BLaER1 (cell line): ENCODE measurements around the gene LGR4.
"Not testable (repeated sequence)": the region's sequence is repeated elsewhere in the genome, so short reads cannot be mapped to it uniquely, and the experiment has no call there.

Experiments used
- H3K27ac ChIP-seq: shearing (Covaris generic); formaldehyde crosslinking; 2 replicates; pipeline ENCODE4 v1.8.1; 2022
- H3K27me3 ChIP-seq: shearing (Covaris generic); formaldehyde crosslinking; 2 replicates; pipeline ENCODE4 v1.8.1; 2022
- H3K36me3 ChIP-seq: shearing (Covaris generic); formaldehyde crosslinking; 2 replicates; pipeline ENCODE4 v1.8.1; 2022
- H3K4me1 ChIP-seq: shearing (Covaris generic); formaldehyde crosslinking; 2 replicates; pipeline ENCODE4 v1.8.1; 2022
- H3K4me2 ChIP-seq: shearing (Covaris generic); formaldehyde crosslinking; 2 replicates; pipeline ENCODE4 v1.8.1; 2022
- H3K4me3 ChIP-seq: shearing (Covaris generic); formaldehyde crosslinking; 2 replicates; pipeline ENCODE4 v1.8.1; 2022
- H3K9ac ChIP-seq: shearing (Covaris generic); formaldehyde crosslinking; 2 replicates; pipeline ENCODE4 v1.8.1; 2022
- H3K9me3 ChIP-seq: shearing (Covaris generic); formaldehyde crosslinking; 2 replicates; pipeline ENCODE4 v1.8.1; 2022
- H4K20me1 ChIP-seq: shearing (Covaris generic); formaldehyde crosslinking; 2 replicates; pipeline ENCODE4 v1.8.1; 2022
- Cebpa-rat ChIP-seq: shearing (Covaris generic); IDR thresholded peaks from 2 replicates; pipeline ENCODE4 v1.8.1; 2022

Gene LGR4

DNA sequence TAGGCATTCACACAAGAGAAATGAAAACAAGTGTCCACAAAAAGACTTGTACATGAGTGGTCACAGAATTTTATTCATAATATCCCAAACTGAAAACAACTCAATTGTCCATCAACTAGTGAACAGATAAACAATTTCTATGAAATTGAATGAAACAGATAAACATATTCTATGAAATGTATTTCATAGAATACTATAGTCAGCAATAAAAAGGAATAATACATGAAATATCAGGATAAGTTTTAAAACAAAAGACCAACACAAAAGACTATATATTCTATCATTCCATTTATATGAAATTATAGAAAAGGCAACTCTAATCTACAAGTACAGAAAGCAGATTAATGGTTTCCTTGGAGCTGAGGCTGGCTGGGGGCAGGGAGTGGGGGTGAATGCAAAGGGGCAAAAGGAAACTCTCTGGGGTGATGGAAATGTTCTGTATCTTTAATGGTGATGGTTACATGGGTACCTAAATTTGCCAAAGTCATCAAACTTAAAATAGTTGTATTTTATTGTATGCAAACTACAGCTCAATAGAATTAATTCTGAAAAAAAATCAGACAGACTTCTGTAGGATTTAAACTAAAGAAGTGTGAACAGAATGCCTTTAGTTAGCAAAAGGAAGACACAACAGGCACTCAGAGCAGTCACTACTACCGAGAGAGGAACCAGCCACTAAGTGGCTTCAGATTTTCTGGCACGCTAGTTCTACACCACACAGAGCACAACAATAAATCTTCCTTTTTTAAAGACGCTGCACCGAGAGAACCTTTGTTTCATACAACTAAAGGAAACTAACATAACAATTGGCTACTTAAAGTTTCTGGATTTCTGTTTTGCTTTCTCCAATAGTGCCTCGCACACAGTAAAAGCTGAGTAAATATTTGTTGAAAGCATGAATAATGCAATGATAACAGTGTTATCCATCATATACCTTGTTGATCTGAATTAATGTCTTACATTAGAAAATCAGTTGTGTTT is 124.9 kb downstream of the LGR4 start:
- H3K4me3 ChIP-seq = no peak overlapping the region
- H3K4me2 ChIP-seq = no peak overlapping the region
- H3K36me3 ChIP-seq = peaks cover 15% of the 10 kb centered on the region
- H3K9ac ChIP-seq = no peak overlapping the region
- no peaks in the 10 kb centered on the region for H3K27me3 ChIP-seq
- TF ChIP-seq Cebpa-rat = no peak
- no peak overlapping the region for H3K27ac ChIP-seq
- H3K9me3 ChIP-seq = no peaks in the 10 kb centered on the region
- no peaks in the 10 kb centered on the region for H3K4me1 ChIP-seq
- H4K20me1 ChIP-seq = no peaks in the 10 kb centered on the region

DNA sequence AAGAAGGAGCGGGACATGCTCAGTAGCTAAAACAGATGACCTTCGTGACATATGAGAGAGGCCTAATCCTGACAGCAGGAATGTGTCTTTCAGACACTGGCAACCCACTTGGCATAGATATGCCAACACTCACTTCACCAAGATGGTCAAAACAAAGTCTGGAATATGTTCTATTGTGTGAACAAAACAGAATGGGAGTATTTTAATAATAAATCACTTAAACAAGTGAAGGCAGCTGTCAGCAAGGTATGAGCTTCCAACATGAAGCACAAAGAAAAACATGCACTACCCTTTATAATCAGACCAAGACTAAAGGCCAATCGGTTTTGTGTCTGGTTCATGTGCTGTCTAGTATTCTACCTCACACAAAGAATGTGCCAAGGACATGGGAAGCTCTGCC is 132.6 kb downstream of the LGR4 start:
- H3K27ac ChIP-seq = no peak overlapping the region
- H3K9me3 ChIP-seq = no peaks in the 10 kb centered on the region
- H4K20me1 ChIP-seq = no peaks in the 10 kb centered on the region
- no peak overlapping the region for H3K4me3 ChIP-seq
- H3K4me2 ChIP-seq = no peak overlapping the region
- H3K36me3 ChIP-seq = peaks cover 18% of the 10 kb centered on the region
- no peak overlapping the region for H3K9ac ChIP-seq
- H3K27me3 ChIP-seq = no peaks in the 10 kb centered on the region
- no peak for TF ChIP-seq Cebpa-rat
- H3K4me1 ChIP-seq = no peaks in the 10 kb centered on the region

- not testable (repeated sequence) for H4K20me1 ChIP-seq, H3K9me3 ChIP-seq, H3K27ac ChIP-seq, H3K4me1 ChIP-seq, H3K4me2 ChIP-seq, H3K9ac ChIP-seq, H3K4me3 ChIP-seq, H3K27me3 ChIP-seq
- H3K36me3 ChIP-seq = peaks cover 18% of the 10 kb centered on the region
Observed at GRCh38 chr11:27334764-27335163, 137.8 kb downstream of the LGR4 start.

DNA sequence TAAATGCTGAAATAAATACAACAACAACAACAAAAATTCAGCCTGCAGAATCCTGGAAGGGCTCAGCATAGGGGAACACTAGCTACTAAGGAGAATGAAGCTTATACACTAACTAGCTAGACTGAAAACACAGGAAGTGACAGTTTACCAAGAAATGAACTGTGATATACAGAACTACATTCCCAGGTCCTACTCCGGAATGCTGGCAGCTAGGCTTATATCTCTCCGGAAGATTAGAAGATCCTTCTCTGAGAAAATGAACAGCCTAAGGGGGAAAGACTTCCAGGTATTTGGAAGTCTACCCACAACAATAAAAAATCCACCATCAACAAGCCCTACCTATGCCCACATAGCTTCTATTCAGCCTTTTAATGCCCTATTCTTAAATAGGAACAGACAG is 140.6 kb downstream of the LGR4 start:
- no peak overlapping the region for H3K9ac ChIP-seq
- no peak overlapping the region for H3K27ac ChIP-seq
- H3K36me3 ChIP-seq = peaks cover 6% of the 10 kb centered on the region; the same call in 1 of the 2 replicates
- H4K20me1 ChIP-seq = no peaks in the 10 kb centered on the region
- no peak overlapping the region for H3K4me3 ChIP-seq
- H3K9me3 ChIP-seq = no peaks in the 10 kb centered on the region; the same call in 1 of the 2 replicates
- H3K4me2 ChIP-seq = no peak overlapping the region
- no peaks in the 10 kb centered on the region for H3K27me3 ChIP-seq
- H3K4me1 ChIP-seq = no peaks in the 10 kb centered on the region
- TF ChIP-seq Cebpa-rat = no peak

DNA sequence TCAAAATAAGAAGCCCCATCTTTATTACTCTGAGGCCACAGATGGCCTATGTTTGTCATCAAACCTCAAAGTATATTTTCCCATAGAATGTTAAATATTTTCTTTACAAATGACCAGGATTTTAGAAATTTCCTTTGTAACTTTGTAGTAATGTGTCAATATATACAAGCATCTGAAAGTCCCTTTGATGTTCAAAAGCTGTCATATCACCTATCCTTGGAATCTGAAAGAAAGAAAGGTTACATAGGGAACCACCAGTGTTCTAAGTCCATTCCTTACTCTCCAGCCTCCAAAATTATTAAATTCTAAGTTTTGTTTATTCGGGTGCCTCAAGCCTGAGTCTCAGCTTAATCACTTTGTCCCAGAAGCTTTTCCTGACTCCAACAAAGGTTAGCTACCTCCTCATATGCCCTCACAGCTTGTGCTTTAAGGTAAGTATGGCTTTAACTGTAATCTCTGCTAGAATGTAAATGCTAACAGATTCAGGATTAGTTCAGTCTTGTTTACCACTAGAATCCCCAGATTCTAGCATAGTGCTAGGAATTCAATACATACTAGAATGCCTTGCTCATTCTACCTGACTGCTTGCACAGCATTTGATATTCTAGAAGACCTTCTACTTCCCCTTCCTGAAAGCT is 141.8 kb downstream of the LGR4 start:
- Histone ChIP-seq H4K20me1 (no peaks in the 10 kb centered on the region), H3K4me3 (no peak overlapping the region), H3K36me3 (0 out of 2 replicates have a peak, but pooled peaks cover 1% of the 10 kb centered on the region), H3K27ac (no peak overlapping the region), H3K4me1 (no peaks in the 10 kb centered on the region), H3K9me3 (no peaks in the 10 kb centered on the region; the same call in 1 of the 2 replicates), H3K9ac (no peak overlapping the region), H3K4me2 (no peak overlapping the region), H3K27me3 (no peaks in the 10 kb centered on the region)
- no peak for TF ChIP-seq Cebpa-rat

- Histone ChIP-seq H3K4me2 (no peak overlapping the region), H3K9ac (no peak overlapping the region), H3K4me3 (no peak overlapping the region), H4K20me1 (no peaks in the 10 kb centered on the region), H3K9me3 (no peaks in the 10 kb centered on the region; the same call in 1 of the 2 replicates), H3K27me3 (no peaks in the 10 kb centered on the region), H3K36me3 (no peaks in the 10 kb centered on the region), H3K4me1 (no peaks in the 10 kb centered on the region), H3K27ac (no peak overlapping the region)
- no peak for TF ChIP-seq Cebpa-rat
Observed at GRCh38 chr11:27329867-27330632, 142.5 kb downstream of the LGR4 start.

GRCh38 chr11:27328614-27329013 is 144.0 kb downstream of the LGR4 start:
- H4K20me1 ChIP-seq = no peaks in the 10 kb centered on the region
- H3K4me1 ChIP-seq = no peaks in the 10 kb centered on the region
- TF ChIP-seq Cebpa-rat = no peak
- no peaks in the 10 kb centered on the region; the same call in 1 of the 2 replicates for H3K9me3 ChIP-seq
- H3K9ac ChIP-seq = no peak overlapping the region
- H3K4me2 ChIP-seq = no peak overlapping the region
- no peaks in the 10 kb centered on the region for H3K27me3 ChIP-seq
- H3K27ac ChIP-seq = no peak overlapping the region
- no peak overlapping the region for H3K4me3 ChIP-seq
- no peaks in the 10 kb centered on the region for H3K36me3 ChIP-seq

DNA sequence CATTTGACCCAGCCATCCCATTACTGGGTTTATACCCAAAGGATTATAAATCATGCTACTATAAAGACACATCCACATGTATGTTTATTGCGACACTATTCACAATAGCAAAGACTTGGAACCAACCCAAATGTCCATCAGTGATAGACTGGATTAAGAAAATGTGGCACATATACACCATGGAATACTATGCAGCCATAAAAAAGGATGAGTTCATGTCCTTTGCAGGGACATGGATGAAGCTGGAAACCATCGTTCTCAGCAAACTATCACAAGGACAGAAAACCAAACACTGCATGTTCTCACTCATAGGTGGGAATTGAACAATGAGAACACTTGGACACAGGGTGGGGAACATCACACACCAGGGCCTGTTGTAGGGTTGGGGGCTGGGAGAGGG is 145.5 kb downstream of the LGR4 start:
- H3K4me2 ChIP-seq, H3K27me3 ChIP-seq, H3K4me3 ChIP-seq, H3K4me1 ChIP-seq, H4K20me1 ChIP-seq, H3K36me3 ChIP-seq, H3K9me3 ChIP-seq, H3K9ac ChIP-seq, H3K27ac ChIP-seq: not testable (repeated sequence)

DNA sequence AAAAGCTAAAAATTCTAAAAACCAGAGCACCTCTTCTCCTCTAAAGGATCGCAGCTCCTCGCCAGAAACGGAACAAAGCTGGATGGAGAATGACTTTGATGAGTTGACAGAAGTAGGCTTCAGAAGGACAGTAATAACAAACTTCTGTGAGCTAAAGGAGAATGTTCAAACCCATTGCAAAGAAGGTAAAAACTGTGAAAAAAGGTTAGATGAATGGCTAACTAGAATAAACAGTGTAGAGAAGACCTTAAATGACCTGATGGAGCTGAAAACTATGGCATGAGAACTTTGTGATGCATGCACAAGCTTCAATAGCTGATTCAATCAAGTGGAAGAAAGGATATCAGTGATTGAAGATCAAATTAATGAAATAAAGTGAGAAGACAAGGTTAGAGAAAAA is 150.4 kb downstream of the LGR4 start:
- H3K4me1 ChIP-seq, H4K20me1 ChIP-seq, H3K4me2 ChIP-seq, H3K4me3 ChIP-seq, H3K36me3 ChIP-seq, H3K9me3 ChIP-seq, H3K27me3 ChIP-seq, H3K27ac ChIP-seq, H3K9ac ChIP-seq: not testable (repeated sequence)

GRCh38 chr11:27321340-27321739 is 151.2 kb downstream of the LGR4 start:
- not testable (repeated sequence) for H3K9ac ChIP-seq, H3K4me2 ChIP-seq, H3K9me3 ChIP-seq, H3K4me3 ChIP-seq, H3K27ac ChIP-seq, H3K4me1 ChIP-seq, H3K36me3 ChIP-seq, H3K27me3 ChIP-seq, H4K20me1 ChIP-seq
